Gastroesophageal sphincter (tissue), 3 donors: Measurements from ENCODE around the gene LIN9.

ENCODE experiments used
- EP300 ChIP-seq: sonication (generic); formaldehyde crosslinking; IDR thresholded peaks from one replicate; pipeline ENCODE4 v1.6.1; 2017; ENCODE audit warnings: antibody characterized with exemption, mild to moderate bottlenecking
- POLR2A ChIP-seq, 2 donors: fragments of 450-650 bp; IDR thresholded peaks; one replicate each; pipeline ENCODE4 v1.6.1; 2017; ENCODE audit warnings: antibody characterized with exemption in 2 of 2, mild to moderate bottlenecking in 2 of 2, moderate library complexity in 1 of 2
- POLR2AphosphoS5 ChIP-seq: sonication (generic); formaldehyde crosslinking; IDR thresholded peaks from one replicate; pipeline ENCODE4 v1.6.1; 2017; ENCODE audit warnings: antibody characterized with exemption
- TF ChIP-seq, protein P1 (sequence below), 4 experiments: fragments of 200-600 bp in 2 of 4; fragments of 450-650 bp in 2 of 4; sonication (generic) in 1 of 4; IDR thresholded peaks; one replicate each; pipeline ENCODE4 v1.5.1; 2017 to 2019; ENCODE audit warnings: antibody characterized with exemption in 4 of 4, mild to moderate bottlenecking in 2 of 4, moderate library complexity in 2 of 4

DNA sequence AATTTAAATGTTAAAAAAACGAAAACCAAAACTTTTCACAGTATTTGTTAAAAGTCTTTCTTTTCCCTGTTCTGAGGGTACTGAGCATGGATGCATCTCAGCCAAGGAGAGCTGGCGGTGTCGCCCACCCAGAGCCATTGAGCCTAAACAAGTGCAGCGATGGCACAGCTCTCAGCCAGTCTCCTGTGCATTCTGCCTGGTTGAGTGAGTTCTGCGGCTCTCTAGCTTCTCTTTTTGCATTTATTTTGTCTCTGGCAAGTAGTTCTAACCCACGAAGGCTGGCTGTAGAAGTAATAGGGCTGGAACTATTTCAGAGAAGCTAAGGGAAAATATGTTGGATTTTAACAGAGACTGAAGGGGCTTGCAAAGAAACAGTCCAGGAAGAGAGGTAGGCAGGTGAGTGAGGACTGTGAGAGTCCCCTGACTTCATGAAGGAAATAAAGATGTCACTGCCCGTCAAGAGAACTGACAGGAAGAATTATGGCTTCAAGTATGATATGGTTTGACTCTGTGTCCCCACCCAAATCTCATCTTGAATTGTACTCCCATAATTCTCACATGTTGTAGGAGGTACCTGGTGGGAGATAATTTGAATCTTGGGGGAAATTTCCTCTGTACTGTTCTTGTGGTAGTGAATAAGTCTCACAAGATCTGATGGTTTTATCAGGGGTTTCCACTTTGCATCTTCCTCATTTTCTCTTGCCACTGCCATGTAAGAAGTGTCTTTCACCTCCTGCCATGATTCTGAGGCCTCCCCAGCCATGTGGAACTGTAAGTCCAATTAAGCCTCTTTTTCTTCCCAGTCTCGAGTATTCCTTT, 35.7 kb upstream of the LIN9 start:
- TF ChIP-seq POLR2A (IDR thresholded peaks at IDR 0.05) (no peak), POLR2AphosphoS5 (no peak), EP300 (no peak)
- TF ChIP-seq, protein P1, sequence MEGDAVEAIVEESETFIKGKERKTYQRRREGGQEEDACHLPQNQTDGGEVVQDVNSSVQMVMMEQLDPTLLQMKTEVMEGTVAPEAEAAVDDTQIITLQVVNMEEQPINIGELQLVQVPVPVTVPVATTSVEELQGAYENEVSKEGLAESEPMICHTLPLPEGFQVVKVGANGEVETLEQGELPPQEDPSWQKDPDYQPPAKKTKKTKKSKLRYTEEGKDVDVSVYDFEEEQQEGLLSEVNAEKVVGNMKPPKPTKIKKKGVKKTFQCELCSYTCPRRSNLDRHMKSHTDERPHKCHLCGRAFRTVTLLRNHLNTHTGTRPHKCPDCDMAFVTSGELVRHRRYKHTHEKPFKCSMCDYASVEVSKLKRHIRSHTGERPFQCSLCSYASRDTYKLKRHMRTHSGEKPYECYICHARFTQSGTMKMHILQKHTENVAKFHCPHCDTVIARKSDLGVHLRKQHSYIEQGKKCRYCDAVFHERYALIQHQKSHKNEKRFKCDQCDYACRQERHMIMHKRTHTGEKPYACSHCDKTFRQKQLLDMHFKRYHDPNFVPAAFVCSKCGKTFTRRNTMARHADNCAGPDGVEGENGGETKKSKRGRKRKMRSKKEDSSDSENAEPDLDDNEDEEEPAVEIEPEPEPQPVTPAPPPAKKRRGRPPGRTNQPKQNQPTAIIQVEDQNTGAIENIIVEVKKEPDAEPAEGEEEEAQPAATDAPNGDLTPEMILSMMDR (IDR thresholded peaks at IDR 0.05), result no peak
